Measurements from ENCODE around the gene HOXD11. TPM values are rescaled to one million over a fixed set of nuclear protein-coding genes. Genes with fewer than 3 reads are reported as not detected.
A peak's percentile ranks its signal among the peaks of the same experiment; 100 is the strongest.

HOXD11 gene
- total RNA-seq, 6 donors from 2014 or later: not detected

DNA sequence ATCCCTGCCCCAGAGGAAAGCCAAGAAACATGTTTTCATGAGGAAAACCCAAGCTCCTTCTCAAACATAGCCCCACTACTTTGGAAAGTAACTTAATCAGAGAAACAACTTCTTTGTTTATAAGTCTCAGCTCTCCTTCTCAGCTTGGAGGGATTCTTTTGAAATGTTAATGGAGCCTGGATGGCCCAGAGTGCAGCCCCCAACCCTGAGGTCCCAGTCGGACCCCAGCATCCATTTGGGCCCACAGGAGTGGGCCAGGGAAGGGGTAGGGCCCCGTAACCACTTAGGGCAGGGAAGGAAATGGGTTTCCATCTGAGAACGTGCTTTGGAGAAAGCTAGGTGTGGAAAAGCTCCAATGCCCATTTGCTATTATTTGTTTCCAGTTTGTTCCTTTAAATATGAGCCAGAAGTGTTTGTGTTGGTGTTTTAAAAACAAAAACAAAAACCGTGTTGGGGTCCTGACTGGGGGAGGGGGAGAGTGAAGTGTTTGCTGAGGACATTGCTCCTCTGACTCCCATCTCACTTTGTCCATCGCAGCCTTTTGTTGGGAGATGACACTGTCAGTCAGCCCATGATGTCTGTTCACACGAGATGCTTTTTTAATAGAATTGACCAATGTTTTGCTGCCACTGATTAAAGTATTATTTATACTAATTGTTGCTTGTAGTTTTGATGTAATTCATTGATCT lies 48.4 kb downstream of the HOXD11 start:
- DNase-seq (no peak), ATAC-seq (ENCODE audit: low FRiP score in 2 of 2) (no peak)
- Histone ChIP-seq H3K4me1 (peaks cover 14 to 49% (median 25%) of the 10 kb centered on the region in 4 donors), H3K4me3 (no peak overlapping the region), H3K27me3 (peaks cover 0 to 86% (median 47%) of the 10 kb centered on the region in 4 donors), H3K27ac (no peak overlapping the region), H3K36me3 (no peaks in the 10 kb centered on the region), H3K9me3 (no peaks in the 10 kb centered on the region)
- 10 to 14% methylated on average over 6 of the region's 6 CpGs for WGBS, 2 donors
- TF ChIP-seq POLR2A (IDR thresholded peaks at IDR 0.05) (no peak), POLR2AphosphoS5 (IDR thresholded peaks at IDR 0.05) (no peak), EP300 (IDR thresholded peaks at IDR 0.05) (no peak)
- TF ChIP-seq, protein P1, sequence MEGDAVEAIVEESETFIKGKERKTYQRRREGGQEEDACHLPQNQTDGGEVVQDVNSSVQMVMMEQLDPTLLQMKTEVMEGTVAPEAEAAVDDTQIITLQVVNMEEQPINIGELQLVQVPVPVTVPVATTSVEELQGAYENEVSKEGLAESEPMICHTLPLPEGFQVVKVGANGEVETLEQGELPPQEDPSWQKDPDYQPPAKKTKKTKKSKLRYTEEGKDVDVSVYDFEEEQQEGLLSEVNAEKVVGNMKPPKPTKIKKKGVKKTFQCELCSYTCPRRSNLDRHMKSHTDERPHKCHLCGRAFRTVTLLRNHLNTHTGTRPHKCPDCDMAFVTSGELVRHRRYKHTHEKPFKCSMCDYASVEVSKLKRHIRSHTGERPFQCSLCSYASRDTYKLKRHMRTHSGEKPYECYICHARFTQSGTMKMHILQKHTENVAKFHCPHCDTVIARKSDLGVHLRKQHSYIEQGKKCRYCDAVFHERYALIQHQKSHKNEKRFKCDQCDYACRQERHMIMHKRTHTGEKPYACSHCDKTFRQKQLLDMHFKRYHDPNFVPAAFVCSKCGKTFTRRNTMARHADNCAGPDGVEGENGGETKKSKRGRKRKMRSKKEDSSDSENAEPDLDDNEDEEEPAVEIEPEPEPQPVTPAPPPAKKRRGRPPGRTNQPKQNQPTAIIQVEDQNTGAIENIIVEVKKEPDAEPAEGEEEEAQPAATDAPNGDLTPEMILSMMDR (IDR thresholded peaks at IDR 0.05): no peak

- H3K27ac ChIP-seq: no peak overlapping the region
- ATAC-seq (ENCODE audit: low FRiP score in 2 of 2) (no peak), DNase-seq (no peak)
- H3K27me3 ChIP-seq: peaks cover 0 to 86% (median 45%) of the 10 kb centered on the region in 4 donors
- TF ChIP-seq POLR2AphosphoS5 (IDR thresholded peaks at IDR 0.05) (no peak), EP300 (IDR thresholded peaks at IDR 0.05) (no peak), POLR2A (IDR thresholded peaks at IDR 0.05) (no peak)
- TF ChIP-seq, protein P1 (IDR thresholded peaks at IDR 0.05): no peak
- no peak overlapping the region for H3K4me3 ChIP-seq
- H3K36me3 ChIP-seq: no peaks in the 10 kb centered on the region
- 16 to 36% methylated on average over 7 to 8 of the region's 8 CpGs for WGBS, 2 donors
- peaks cover 14 to 52% (median 27%) of the 10 kb centered on the region in 4 donors for H3K4me1 ChIP-seq
- H3K9me3 ChIP-seq: no peaks in the 10 kb centered on the region
These were observed 49.3 kb downstream of the HOXD11 start for GRCh38 chr2:176156301-176156806.

- ATAC-seq (ENCODE audit: low FRiP score in 2 of 2): no peak
- Histone ChIP-seq H3K9me3 (no peaks in the 10 kb centered on the region), H3K4me3 (no peak within 1 kb of the TSS), H3K27me3 (peaks cover 0 to 83% (median 41%) of the 10 kb centered on the region in 4 donors), H3K36me3 (no peaks in the 10 kb centered on the region), H3K27ac (no peak within 1 kb of the TSS), H3K4me1 (peaks cover 14 to 46% (median 25%) of the 10 kb centered on the region in 4 donors)
- no peak for TF ChIP-seq EP300 (IDR thresholded peaks at IDR 0.05)
- no peak for TF ChIP-seq POLR2AphosphoS5 (IDR thresholded peaks at IDR 0.05)
- TF ChIP-seq POLR2A (IDR thresholded peaks at IDR 0.05): no peak
- TF ChIP-seq, protein P1 (IDR thresholded peaks at IDR 0.05): no peak
- peak in 1 of 2 donors; percentile 57 for DNase-seq
- 7 to 9% methylated on average over 34 to 48 of the region's 48 CpGs for WGBS, 2 donors
These were observed 49.9 kb downstream of the HOXD11 start, which contains the start of gene HOXD3 for GRCh38 chr2:176156807-176157498. Gene HOXD3, plus strand, starts transcription at chr2:176157307. Its CDS starts 11,808 bp downstream, at chr2:176169115.

DNA sequence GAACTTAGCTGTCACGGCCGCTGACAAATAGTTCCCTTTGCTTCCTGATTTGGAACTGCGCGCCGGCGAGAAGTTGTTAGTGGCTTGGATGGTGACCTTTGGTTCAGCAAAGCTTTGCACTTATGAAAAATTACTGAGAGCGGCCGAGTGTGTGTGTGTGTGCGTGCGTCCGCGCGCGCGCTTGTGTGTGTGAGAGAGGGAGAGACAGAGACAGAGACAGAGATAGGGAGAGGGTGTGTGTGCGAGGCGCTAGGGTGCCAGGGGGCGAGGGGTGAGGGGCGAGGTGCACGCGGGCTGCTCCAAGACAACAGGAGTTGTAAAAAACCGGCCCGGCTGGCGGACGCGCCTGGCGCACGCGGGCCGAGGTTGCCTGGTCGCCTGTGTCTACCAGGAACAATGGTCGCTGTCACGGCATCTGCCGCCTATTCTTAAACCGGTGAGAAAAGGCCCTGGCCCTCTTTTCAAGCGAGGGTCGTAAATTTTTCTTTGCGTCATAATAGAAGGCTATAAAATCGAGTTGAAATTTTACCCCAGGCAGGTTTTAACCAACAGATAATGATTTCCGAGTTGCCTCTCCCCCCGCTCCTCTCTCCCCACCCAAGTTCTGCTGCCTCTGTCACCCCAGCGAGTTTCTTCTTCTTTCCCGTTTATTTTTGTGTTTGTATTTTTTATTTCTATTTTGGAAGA lies 50.6 kb downstream of the HOXD11 start:
- TF ChIP-seq POLR2AphosphoS5 (IDR thresholded peaks at IDR 0.05) (no peak), POLR2A (IDR thresholded peaks at IDR 0.05) (no peak), EP300 (IDR thresholded peaks at IDR 0.05) (no peak)
- TF ChIP-seq, protein P1 (IDR thresholded peaks at IDR 0.05): no peak
- H3K9me3 ChIP-seq: no peaks in the 10 kb centered on the region
- ATAC-seq (ENCODE audit: low FRiP score in 2 of 2) (no peak), DNase-seq (peak in 1 of 2 donors; percentile 80)
- WGBS, 2 donors: 10% methylated on average over 38 to 43 of the region's 43 CpGs
- peaks cover 9 to 39% (median 23%) of the 10 kb centered on the region in 4 donors for H3K4me1 ChIP-seq
- no peaks in the 10 kb centered on the region for H3K36me3 ChIP-seq
- H3K27ac ChIP-seq: no peak overlapping the region
- no peak overlapping the region for H3K4me3 ChIP-seq
- H3K27me3 ChIP-seq: peaks cover 0 to 83% (median 41%) of the 10 kb centered on the region in 4 donors

Measured in upper lobe of left lung (tissue), 6 donors.